GM15510 (cell line): ENCODE measurements around the gene HOXC4.

Experiments used
- POLR2A ChIP-seq: IDR thresholded peaks from 3 replicates; pipeline ENCODE4 v1.6.1; 2011; ENCODE audit warnings: borderline replicate concordance; ENCODE audit not compliant: insufficient read length; ENCODE audit errors: extremely low read depth

Gene HOXC4

DNA sequence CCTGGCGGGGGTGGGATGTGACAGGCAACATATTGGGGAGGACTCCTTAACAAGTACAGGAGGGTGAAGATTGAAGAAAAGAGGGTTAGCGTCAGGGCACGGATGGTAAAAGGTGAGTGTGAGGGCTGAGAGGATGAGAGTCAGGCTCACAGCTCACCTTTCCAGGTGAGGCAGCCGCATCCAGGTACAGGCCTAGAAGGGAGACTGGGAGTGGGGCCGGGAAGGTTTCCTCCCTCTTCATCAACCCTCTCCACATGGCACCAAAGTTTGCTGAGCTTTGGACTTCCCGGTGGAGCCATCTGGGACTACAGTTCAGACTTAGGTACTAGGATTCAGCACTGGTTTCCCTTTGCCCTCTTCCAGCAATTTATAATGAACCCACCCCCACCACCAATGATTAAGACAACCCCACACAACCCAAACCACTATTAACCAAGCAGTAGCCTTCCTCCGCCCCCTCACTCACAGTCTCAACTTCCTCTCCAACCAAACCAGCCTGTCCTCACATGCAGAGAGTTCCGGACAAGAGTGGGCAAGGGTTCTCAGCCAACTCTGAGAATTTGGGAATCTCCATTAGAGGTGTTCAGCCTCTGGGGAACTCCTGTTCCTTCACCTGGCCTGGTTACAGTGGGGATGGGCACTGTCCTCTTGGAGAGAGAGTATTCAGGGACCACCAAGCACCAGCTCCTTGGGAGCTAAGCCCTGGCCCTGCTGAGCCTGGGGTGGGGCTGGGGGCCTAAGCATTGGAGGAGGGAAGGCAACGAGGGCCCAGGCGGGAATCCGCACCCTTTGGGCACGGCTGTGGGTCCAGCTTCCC is 2.4 kb upstream of the HOXC4 start:
- no peak for TF ChIP-seq POLR2A

DNA sequence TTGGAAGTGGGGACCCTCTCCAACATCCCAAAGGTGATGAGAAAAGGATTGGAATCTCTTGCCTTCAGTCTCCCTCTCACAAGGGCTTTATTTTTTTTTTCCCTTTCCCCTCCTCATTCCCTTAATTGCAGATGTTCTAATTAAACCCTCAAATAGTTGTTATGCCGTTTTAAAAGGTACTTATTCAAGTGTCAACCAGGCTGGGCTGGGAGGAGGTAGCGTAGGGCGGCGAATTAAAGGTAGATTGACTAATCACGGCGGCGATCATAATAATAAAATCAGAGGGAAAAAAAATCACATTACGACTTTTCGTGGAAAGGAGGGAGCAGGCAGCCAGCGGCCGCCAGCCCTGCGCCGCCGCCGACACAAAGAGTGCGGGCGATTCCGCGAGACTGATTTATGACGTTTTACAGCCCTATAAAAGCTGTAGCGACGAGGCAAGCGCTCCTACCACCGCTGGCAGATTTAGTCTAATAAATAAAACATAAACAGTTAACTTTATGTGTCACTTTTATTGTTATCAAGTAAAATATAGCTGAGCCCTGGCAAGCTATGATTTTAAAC is 1.7 kb upstream of the HOXC4 start:
- no peak for TF ChIP-seq POLR2A

DNA sequence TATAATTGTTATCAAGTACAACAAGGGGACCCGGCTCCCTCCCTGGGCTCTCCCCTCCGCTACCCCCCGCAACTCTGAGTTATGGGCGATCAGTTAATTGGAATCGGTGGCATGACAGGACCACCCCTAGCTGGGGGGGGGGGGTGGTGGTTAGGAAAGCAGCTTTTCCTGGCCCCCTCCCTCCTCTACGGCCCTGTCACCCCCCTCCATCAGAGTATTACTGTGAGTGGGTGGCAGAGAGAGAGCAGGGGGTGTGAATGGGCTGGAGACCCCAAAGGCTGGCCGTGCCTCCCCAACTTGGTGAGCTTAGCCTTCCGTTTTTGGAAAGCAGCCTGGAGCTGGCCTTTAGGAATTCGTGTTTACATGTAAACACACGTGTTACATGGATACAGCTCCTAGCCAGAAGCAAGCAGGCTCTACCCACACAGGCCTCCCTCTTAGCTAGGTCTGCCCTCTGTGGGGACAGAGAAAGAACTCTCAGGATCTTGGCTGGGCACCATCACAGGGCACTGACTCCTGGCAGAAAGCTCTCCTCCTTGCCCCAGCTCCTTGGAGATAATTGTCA is 1.1 kb upstream of the HOXC4 start:
- TF ChIP-seq POLR2A, result no peak

DNA sequence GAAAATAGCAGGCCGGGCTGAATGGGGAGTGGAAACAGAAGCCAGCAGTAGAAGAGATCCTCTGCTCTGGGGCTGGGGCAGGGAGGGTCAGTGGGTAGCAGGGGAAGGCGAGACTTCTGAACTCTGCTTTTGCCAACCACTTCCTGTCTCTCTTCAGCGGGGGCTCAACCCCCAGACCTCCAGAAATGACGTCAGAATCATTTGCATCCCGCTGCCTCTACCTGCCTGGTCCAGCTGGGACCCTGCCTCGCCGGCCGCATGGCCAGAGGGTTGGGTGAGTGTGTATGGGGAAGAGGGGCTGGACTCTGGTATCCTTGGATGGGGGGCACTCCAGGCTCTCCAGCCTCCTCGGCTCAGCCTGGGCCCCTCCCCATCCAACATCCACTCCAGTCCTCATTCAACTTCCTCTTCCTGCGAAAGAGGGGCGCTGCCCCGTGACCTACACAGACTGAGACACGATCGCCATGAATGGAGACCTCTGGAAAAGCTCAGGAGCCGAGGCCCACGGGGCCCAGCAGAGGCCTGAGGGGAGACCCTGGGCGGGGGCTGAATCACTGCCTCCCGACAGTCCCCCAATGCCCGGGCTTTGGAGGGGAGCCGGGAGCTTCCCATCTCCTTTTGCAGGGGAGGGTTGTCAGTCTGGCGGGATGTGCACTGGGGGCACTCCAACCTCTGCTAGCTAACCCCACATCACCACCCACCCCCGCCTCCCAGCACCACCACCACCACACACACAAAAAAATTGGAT is 458 bp upstream of the HOXC4 start:
- peak; percentile 83 for TF ChIP-seq POLR2A

DNA sequence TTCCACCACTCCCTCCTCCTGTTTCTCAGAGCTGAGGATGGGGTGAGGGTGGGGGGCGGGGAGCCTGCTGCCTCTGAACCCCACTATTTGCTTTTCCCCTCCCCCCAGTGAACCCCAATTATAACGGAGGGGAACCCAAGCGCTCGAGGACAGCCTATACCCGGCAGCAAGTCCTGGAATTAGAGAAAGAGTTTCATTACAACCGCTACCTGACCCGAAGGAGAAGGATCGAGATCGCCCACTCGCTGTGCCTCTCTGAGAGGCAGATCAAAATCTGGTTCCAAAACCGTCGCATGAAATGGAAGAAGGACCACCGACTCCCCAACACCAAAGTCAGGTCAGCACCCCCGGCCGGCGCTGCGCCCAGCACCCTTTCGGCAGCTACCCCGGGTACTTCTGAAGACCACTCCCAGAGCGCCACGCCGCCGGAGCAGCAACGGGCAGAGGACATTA is 1.1 kb downstream of the HOXC4 start:
- no peak for TF ChIP-seq POLR2A

DNA sequence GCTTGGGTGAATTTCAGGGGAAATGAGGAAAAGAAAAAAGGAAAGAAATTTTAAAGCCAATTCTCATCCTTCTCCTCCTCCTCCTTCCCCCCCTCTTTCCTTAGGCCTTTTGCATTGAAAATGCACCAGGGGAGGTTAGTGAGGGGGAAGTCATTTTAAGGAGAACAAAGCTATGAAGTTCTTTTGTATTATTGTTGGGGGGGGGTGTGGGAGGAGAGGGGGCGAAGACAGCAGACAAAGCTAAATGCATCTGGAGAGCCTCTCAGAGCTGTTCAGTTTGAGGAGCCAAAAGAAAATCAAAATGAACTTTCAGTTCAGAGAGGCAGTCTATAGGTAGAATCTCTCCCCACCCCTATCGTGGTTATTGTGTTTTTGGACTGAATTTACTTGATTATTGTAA is 1.9 kb downstream of the HOXC4 start:
- TF ChIP-seq POLR2A, result no peak

DNA sequence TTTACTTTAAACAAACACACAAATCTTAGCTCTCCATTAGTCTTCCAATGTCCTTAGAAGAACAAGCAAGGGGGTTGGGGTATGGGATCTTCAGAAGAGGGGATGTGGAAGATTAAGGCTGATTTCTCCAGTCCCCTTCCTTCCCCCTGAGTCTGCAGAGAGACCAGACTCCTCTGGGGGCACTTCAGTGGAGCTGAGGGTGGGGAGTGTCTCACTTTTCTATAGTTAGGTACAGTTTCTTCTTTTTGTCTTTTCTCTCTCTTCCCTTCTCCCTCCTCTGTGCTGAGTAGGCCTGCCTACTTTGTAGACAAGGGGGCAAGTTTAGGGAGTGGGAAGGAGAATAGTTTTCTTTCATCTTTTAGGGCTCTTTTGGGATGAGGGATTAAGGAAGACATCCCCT is 2.5 kb downstream of the HOXC4 start:
- TF ChIP-seq POLR2A, result no peak

DNA sequence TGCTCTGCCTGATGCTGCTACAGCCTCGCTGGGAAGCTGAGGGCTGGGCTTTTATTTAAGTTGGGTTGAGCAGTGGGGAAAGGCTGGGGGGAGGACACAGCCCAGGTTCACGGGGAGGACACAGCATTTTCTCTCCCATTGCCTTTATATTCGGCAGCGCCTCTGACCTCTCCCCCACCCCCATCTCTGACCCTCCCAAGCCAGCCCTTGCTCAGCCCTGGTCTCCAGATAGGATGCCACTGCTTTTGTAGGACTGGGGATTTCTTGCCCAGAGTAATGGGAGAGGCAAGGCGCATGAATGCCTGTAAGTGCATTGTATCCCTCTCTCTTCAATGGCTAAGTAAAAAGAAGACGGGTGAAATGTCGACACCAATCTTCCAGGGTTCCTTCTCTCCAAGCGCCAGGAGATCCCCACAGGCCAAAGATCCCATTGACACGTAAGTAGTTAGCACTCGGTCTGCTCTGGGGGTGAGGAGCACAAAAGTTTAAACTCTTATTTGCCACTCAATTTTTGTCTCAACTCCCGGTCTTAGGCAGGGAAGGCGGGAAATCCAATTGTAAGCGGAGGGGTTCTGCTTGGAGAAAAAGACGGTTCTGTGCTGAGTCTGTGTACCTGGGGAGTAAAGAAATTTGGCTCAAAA is 4.6 kb downstream of the HOXC4 start:
- no peak for TF ChIP-seq POLR2A

DNA sequence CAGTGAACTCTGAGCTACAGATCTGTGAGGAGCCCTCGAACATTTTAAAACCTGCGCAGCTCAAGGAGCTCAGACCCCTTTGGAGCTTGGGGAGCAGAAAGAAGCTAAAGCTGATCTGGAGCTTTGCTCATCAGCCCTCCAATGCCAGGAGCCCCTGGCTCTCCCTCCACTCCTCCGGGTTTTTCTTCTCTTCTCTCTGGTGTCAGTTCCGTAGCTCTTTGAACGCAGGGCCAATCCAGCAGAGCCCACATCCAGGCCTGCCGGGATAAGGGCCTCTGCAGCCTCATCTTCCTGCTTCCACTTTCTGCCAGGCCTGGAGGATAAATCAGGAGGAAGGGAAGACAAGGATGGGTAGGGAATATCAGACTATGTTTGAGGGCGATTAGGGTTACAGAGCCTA is 6.0 kb downstream of the HOXC4 start:
- TF ChIP-seq POLR2A, result no peak

DNA sequence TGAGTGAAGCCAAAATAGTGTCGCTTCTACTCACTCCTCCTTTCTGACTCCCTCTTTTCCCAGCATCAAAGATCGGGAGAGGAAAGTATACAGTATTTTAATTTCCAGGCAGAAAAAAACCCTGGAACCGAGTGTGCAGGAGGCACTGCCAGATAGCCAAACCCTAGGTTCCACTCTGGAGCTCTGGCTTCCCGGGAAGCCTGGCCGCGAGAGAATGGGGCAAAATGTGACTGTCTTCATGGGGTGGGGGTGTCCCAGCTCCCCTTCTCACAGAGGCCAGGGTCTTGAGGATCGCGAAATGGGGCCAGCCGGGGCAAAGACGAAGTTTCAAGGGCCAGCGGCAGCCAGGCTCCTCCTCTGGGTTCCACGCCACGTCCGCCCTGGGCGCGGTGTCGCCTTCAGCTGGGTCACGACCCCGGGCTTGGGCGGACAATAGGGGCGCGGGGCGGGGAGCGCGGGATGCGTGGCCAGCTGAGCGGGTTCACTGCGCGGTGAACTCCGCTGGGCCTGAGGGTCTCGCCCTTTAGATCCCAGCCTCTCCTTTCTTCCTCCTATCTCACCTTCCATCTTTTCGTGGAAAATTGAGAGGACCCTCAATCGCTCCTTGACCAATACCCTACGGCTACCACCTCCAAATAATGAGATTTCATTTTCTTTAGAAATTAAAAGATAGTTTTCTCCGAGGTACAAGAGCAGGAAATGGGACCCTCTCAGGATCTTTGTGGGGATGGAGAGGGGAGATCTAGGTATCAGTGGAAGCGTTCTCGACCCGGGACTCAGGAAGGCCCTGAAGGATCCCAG is 6.7 kb downstream of the HOXC4 start:
- TF ChIP-seq POLR2A, result no peak

DNA sequence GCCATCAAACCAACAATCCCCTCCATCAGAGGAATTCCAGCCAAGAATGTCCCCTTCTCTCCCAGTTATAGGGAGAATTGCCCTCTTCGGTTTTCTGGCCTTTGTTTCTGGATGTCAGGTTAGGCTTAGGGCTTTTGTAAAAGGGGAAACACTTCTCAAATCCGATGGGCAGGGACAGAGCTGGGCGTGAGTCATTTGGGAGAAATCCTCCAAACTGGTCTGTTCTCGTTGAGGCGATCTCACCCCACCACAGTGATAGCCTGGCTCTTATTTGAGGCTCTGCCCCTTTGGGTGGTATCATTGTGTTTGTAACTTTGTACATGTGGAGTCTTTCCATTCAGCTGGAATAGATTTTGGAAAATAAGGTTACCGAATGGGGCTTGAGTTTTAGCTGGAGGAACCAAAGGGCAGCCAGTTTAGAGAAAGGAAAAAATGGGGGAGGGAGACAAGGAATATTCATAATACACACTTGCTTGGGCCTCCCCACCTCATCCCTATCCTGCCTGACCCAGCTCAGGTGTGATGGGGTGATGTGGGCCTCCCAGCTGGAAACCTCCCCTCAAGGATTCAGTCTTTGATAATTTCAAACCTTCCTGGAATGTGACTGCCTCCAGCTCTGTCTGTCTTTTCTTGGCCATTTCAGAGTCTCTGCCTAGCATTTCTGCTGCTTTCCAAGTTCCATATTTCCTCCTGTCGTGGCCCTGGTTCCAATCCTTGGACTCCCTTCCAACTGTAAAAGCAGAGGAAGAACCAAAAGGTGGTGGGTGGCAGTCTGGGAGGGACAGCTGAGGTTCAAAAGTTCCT is 7.5 kb downstream of the HOXC4 start:
- no peak for TF ChIP-seq POLR2A

DNA sequence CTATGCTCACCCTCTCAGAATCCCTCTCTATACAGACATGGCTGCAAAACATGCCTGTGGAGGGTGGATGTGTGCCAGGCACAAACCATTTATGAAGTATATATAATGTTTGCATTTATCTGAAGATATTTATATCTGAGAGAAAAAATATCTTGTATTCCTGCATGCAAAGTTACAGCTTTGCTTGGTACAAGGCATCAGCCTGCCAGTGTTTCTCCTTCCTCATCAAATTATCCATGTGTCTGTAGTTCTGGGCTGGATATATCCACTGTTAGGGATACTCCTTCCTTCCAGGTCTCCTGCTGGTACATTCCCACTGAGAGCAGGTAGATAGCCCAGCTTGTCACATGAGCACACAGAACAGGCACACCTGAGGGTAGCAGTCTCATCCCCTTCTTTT is 12.0 kb downstream of the HOXC4 start:
- no peak for TF ChIP-seq POLR2A

DNA sequence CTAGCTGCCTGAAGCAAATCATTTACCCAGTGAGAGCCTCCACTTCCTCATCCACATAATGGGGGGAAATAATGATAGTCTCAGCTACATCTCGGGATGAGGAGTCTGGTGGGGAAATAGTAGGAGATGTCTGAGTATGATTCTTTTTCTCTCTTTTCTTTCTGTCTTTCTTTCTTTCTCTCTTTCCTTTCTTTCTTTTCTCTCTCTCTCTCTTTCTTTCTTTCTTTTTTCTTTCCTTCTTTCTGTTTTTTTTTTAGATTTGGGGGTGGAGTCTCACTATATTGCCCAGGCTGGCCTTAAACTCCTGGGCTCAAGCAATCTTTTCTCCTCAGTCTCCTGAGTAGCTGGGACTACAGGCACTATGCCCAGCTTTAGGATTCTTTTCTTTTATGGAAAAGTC is 12.8 kb downstream of the HOXC4 start:
- no peak for TF ChIP-seq POLR2A

DNA sequence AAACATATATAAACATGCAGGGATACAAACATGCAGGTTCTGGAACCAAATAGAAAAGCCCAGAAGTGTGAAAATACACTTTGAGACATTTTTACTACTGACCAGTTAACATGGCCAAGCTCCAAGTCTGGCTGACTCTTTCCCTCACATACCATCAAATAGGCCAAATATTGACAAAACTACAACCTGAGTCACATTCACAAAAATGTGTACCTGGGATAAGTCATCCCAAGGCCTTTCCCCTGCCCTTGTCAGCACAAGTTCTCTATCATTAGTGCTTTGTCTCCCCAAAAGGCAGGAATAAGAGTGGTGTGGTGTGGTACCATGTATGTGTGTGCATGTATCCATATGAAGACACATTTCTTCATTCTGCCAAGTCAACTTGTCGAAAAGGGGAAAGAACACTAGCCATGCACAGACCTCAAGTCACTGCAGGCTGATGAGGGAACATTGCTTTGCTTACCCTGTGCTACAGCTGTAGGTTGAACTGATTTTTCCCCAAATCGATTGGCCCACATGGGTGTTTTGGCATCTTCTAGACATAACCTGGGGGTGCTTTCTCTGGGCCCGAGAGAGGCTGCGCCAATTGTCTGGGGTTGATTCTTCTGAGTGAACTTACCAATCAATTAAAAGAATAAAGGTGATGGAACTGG is 14.9 kb downstream of the HOXC4 start:
- no peak for TF ChIP-seq POLR2A

DNA sequence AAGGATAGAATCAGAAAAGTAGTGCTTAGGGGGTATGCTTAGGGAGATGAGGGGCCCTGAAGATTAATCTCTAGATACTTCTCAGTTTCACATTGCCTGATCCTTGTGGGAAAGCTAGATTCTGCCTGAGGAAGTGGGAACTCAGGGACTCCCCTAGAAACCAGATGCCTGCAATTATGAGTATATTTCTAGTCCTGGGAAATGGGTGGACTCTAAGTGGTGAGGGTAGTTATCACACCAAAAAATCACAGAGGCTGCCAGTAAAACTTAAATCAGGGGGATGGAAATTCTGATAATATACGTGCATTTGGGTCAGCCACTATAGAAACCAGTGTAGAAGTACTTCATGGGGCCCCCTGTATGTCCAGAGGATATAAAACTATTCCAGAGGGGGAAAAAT is 18.3 kb downstream of the HOXC4 start:
- TF ChIP-seq POLR2A, result no peak
